GM19468 (cell line): ENCODE data around the gene GRHL1.

Experiments used
- ATAC-seq: cut with Tn5 transposase; IDR thresholded peaks from one replicate; pipeline ENCODE4 v1.9.1; 2021; ENCODE audit warnings: mild to moderate bottlenecking, moderate library complexity, moderate number of reproducible peaks; ENCODE audit not compliant: unreplicated experiment; ENCODE audit errors: extremely low read depth

GRHL1 gene

DNA sequence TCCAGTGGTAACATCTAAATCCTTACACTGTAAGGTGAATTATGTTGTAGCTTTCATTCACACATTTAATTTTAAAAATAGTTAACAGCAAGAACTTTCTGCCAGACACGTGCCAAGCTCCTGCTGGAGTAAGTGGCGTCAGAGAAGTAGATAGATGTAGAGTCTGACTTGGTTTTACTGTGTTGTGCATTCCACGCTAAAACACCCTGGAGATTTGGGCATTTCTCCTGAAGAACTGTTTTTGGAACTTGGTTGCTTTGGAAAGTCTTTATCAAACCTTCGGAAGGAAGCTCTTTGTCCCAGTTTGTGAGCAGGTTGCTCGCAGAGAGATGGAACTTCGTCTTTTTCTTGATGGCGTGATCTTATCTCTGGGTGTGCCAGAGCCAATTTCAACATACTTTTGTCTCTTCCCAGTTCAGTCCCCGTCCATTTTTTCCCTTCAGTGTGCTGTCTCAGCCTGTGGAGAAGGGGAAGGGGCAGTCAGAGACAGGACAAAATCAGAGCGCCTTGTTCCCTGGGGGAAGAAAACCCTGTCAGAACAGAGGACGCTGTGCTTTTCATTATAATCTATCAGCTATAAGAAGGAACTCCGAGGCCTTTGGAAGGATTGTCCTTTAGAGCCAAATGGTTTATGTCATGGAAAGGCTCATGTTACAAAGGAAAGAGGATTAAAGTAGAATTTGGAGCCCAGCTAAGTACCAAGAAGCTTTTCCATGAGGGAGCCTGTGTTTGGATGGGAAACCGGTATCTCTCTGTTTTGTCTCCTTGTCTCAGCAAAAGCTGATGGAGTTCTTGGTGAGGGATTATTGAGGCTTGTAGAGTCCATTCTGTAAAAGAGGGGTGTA is 18.9 kb downstream of the GRHL1 start:
- no peak for ATAC-seq

DNA sequence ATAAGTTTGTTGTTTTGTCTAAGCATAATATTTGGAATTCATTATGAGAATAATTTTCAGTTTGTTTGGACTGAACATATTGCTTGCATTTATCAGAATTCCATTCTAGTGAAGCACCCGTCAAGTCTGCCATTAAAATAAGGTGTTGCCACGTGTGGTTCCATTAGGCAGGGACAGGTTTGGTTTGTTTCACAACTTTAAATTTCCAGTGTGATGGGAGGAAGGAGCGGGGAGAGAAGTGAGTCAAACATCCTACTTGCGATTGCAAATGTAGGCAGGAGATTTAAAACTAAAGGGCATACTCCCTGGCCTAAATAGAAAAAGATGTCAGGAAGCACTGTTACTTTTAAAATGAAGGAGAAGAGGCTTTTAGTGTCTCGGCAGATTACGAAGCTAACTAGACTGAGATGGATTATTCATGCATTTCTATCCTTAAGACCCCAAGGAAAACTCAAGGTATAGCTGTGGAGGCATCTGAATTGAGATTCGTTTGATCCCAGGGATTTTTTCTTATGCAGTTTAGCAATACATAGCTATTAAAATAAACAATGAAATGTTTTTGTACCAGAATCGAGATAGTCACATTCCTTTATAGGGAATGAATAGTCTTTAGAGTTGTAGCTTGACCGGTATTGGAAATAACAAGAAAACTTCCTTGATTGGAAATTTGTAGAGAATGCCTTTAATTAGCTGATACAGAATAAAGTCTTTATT is 19.8 kb downstream of the GRHL1 start:
- ATAC-seq, result no peak

DNA sequence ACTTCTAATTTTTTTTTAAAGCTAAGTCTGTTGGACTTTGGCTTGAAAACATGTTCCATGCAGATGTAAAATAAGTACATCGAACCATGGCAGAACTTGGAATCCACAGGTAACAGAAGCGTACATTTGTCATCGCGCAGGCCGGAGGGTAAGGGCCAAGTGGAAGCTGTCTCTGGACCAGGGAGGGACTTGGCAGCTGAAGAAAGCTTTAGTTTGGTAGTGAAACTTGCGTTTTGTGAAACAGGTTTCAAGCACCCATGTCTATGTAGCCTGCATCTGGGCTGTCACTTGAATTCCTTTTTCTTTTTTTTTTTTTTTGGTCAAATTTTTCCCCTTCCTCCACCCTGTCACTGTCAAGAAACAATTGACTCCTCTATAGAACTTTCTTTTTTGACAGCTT is 20.4 kb downstream of the GRHL1 start:
- no peak for ATAC-seq

DNA sequence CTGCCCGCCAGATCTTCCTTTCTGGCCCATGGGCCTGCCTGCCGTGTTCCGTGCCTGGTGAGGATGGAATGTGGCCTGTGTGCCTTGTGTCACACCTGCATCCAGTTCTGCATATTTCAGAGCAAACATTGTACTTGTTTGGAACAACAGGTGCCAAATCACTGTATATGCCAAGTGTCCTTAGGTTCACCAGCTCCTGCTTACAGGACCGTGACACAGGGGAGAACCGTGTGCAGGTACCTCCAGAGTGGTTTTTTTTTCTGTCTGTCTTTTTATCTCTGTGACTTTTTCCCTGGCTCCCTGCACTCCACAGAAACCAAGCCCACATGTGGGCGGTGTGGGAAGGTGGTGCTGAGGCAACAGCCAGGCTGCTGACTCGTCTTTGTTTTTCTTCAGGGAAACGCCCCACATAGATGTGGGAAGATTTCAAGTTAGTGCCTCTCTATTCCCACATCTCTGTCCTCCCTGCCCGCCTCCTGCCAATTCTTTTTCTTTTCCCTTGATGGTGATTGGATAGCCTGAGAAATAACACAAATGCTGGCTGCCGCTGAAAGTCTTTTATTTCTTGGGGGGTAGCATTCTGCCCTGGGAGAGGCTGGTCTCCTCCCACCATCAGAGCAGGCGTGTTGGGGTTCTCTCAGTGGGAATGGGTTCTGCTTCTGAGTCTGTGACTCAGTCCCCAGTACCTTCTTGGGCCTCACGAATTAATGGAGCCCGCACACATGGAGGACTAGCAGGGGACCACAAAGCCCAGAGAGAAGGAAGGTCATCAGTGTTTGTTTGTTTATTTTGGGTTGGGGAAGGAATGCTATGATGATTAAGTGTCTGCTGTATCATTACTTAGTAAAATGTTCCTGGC is 21.4 kb downstream of the GRHL1 start:
- no peak for ATAC-seq

DNA sequence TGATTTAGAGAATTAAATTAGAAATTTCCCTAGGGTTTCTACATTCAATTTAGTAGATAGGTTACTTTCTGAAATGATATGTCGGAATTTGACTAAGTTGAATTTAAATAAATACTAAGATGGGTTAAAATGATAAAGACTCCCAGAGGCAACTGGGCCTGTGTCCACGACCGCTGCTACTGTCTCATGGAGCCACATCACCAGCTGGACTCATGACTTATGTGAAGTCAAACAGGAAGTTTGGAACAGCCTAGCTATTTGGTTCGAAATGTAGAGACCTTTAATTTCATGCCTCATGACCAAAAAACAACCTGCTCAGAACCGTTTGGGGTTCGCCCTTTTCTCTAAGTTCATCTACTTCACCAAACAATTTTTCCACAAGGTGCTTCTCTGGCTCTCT is 22.2 kb downstream of the GRHL1 start:
- ATAC-seq, result no peak

DNA sequence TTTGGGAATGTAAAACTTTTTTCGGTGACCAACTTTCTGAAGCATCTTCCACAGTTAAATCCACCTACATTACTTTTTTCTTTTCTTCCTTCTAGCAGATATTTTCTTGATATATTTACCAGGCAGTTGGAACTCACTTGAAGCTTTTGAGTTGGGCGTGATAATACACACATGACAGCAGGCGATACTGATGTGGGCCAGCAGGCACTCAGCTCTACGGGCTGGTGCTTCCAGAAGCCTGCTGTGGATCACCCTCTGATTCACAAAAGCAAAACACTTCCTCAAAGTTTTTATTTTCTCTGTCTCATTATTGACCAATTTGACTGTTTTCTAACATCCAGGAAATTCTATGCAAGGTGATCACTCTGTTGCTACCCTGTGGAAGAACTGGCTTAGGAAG is 22.9 kb downstream of the GRHL1 start:
- no peak for ATAC-seq

DNA sequence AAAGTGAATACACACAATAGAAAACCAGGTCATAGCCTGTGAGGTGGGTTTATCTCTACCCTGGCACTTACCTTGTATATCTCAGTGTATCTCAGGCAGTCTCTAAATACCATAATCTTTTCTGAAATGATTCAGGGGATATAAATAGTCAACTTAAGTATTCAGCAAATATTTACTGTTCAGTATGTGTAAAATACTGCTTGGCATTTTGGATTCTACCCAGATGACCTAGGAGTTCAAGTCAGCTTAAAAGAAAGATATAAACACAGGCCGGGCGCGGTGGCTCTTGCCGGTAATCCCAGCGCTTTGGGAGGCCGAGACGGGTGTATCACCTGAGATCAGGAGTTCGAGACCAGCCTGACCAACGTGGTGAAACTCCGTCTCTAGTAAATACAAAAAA is 23.8 kb downstream of the GRHL1 start:
- ATAC-seq, result no peak

DNA sequence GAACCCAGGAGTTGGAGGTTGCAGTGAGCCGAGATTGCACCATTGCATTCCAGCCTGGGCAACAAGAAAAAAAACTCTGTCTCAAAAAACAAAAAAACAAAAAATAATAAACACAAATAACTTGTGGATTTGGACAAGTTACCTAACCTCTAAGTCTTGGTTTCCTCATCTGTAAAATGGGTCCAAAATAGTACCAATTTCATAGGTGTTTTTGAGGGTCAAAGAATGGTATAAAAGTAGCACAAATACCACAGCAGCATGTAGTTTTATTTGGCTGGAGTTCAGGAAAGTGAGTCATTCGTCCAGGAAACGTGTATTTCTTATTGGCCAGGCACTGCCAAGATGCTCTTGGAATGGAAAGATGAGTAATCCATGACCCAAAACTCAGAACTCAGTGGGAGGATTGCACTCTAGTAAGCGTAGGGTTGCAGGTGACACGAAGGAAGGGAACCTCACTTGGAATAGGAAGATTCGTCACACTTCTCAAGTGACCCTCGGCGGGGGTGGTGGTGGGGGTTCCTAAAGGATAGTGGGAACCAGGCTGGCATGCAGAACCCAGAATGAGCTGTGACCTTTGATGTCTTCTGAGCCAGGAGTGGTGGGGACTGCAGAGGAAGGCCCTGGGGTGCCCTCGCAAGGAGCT is 24.4 kb downstream of the GRHL1 start:
- no peak for ATAC-seq

DNA sequence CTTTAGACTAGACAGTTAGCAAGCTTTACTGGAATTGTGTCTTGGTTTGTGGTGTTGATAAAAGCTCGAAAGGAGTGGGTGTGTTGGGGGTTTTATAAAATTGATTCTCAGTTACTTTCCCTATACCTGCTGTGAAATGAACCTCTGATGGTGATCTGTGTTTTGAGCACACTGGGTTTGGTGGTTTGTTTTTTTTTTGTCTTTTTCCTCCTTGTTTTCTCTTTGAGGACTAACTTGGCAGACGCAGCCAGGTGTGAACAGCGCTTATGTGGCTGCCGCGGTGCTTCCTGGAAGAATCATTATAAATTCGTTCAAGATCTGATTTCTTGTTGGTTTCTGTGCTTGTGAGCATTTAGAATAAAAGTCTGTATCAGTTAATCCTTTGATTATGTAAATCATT is 28.5 kb downstream of the GRHL1 start:
- ATAC-seq, result no peak

DNA sequence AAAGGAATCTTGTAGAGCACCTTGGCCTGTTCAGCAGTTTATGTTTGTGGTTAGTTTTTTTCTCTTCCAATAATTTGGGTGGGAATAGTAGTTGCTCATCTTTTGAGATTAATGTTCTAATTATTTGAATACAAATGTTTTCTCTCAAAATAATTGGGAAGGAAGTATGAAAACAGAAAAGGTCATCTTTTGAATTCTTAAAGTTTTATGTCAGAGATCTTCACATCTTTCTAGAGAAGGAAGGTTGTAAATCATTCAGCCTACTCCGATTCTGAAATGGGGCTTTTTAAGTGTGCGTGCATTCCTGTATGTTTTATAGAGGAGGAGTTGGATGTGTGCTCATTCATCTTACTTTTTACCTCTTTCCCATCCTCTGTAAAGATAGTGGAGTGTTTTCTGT is 29.0 kb downstream of the GRHL1 start:
- no peak for ATAC-seq

DNA sequence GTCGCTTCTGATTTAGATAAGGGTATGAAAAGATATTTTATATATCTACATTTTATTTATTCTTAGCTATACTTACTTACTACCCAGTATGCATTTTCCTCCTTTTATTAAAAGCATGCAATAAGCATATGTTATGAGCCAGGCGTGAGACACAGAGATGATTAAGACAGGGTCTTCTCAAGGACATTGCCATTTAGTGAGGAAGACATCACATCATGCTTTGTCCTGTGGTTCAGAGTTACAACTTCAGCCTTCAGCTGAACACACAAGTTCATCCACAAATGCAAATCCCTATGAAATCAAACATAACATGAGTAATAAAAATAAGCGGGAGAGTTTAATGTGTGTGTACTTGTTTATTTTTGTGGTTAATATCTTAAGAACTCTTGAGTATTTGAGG is 30.2 kb downstream of the GRHL1 start:
- ATAC-seq, result no peak

DNA sequence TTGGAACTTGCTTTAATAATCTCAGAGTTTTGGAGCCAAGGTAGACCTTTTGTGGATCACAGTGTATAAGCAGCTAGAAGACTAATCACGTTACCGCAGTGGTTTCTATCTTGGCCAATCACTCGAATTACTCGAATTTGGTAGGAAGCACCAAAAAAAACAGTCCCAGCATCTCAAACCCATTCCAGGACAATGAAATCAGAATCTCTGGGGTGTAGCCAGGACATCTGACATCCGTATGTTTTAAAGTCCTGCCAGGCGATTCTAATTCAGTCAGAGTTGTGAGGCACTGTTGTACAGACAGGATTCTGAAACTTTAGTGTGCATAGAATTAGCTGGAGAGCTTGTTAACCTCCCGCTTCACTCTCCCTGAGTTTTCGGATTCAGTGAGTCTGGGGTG is 30.8 kb downstream of the GRHL1 start:
- no peak for ATAC-seq

DNA sequence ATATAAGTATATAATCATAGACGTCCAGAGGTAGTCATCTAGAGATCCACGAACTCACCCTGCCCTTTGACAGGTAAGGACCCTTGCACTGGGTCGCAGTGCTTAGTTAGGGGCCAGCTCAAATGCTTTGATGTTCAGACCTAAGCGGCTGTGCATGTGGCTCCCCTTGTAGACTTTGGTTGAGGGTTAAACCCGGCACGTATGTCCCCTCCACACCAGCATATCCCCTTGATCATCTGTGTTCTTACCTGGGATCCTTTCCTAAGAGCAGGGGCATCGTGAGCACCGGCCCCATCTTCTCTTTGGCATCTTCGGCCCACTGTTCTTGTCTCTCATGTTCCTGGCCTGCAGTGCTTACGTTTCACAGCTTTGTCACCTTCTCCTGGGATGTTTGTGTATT is 31.4 kb downstream of the GRHL1 start:
- ATAC-seq, result no peak

DNA sequence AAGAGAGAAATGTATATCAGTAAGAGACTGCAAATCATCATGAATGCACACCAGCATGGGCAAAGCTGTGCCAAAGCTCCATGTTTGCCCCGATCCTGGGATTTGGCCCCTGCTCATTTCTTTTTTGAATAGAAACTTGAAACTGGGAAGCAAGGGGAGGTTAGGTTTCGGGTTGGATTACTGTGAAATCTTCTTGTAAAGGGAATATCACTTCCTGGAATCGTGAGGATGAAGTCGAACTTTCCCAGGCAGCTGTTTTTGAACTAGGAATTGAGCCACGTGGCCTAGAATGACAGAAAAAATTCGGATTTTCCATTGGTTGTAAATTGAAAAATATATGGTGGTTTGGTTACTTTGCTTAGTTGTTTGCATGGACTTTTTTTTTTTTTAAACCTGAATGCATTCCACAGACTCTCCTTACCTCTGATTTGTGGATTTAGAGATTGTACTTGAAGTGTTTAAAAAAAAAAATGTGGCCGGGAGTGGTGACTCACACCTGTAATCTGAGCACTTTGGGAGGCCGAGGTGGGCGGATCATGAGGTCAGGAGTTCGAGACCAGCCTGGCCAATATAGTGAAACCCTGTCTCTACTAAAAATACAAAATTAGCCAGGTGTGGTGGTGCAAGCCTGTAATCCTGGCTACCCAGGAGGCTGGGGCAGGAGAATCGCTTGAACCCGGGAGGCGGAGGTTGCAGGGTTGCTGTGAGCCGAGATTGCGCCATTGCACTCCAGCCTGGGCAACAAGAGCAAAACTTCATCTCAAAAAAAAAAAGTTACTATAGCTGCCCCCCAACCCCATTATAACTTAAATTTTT is 32.1 kb downstream of the GRHL1 start:
- no peak for ATAC-seq

DNA sequence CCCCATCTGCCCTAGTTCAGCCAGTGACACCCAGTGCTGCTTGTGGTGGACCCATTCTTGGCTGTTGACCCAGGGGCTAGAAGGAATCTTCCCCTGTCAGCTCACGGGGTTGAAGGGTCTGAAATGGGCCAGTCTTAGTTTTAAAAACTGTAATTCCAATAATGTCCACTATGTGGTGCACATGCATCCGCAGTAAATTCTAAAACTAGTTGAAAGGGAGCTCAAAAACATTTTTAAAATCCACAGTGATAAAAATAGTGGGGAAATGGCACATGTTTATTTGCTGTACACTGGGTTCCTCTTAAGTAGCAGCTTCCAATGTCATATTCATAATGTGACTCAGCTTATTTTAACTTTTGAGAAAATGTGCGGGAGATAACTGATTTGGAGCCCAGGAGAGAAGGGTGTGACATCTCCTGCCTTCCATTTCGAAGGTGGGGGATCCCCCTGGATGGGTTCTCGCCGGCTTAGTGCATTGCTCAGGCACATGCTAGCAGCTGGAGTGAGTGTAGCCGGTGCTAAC is 32.8 kb downstream of the GRHL1 start:
- no peak for ATAC-seq

DNA sequence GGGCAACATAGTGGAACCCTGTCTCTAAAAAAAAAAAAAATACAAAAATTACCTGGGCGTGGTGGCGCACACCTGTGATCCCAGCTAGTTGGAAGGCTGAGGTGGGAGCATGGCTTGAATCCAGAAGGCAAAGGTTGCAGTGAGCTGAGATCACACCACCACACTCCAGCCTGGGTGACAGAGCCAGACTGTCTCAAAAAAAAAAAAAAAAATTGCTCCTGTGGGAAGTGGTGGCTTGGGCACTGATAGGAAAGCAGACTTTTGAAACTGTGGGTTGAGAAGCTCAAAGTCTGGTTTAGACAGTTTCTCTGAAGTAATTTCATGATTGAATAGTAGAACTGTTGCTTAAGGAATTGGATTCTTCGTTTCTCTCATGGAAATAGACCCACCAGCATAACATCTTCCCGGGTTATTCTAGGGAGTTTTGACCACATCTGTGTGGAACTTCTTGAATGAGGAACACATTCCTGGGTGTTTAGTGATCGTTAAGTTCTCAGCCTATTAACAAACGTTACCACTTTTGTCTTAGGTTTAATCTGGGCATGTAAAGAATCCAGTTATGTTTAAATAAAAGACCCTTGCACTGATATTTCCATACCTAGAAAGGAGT is 33.5 kb downstream of the GRHL1 start:
- ATAC-seq, result no peak

DNA sequence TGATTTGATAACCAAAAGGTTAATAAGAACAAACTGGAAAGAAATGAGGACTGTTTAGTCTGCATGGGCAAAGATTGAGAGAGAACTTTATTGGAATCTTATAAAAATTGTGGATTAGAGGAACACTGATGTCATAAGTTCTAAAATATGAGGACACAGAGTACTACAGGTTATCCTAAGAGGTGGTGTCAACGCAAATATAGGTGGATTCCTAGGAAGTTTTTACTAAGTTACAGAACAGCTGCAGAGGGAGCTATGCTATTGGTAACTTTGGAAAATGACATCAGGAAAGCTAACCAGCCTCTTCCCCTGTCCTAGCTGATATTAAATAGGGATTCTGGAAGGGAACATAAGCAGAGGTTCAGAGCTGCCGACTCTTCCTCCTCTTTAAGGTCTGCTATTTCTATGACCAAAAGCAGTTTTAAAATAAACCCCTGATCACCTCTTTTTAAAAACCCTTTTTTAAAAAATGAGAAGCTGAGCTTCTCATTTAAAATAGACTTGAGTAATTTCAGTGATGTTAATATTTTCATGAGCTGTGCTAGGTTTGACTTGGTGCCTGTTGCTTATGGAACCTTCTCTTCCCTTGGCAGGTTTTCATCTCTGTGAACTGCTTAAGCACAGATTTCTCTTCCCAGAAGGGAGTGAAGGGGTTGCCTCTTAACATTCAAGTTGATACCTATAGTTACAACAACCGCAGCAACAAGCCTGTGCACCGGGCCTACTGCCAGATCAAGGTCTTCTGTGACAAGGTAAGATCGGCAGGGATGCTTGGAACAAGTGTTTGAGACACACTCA is 34.2 kb downstream of the GRHL1 start:
- ATAC-seq, result no peak

DNA sequence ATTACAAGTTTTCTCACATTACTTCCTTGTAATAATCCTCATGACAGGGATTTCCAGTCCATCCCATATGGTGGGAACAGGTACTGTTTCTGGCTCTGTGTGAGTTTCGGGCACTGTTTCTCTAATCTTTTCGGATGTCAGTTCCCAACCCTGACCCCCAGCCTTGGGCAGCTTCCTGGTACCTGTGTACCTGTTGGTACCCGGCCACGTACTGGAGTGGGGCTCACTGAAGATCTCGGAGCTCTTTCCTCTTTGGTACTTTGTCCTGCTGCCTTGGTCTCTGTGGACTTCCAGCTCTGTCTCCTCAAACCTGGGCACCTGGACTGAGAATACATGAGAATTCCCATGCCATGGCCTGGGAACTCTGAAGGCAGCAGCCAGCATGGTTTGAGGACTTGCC is 36.8 kb downstream of the GRHL1 start:
- no peak for ATAC-seq
